ENCODE data around the gene MMP24OS. TPM values are rescaled to one million over a fixed set of nuclear protein-coding genes. Genes with fewer than 3 reads are reported as not detected.

MMP24OS gene
- total and polyA plus RNA-seq, 2 of the 4 experiments (the other 2 are of a cell fraction) = 5.9 to 64.9 TPM

DNA sequence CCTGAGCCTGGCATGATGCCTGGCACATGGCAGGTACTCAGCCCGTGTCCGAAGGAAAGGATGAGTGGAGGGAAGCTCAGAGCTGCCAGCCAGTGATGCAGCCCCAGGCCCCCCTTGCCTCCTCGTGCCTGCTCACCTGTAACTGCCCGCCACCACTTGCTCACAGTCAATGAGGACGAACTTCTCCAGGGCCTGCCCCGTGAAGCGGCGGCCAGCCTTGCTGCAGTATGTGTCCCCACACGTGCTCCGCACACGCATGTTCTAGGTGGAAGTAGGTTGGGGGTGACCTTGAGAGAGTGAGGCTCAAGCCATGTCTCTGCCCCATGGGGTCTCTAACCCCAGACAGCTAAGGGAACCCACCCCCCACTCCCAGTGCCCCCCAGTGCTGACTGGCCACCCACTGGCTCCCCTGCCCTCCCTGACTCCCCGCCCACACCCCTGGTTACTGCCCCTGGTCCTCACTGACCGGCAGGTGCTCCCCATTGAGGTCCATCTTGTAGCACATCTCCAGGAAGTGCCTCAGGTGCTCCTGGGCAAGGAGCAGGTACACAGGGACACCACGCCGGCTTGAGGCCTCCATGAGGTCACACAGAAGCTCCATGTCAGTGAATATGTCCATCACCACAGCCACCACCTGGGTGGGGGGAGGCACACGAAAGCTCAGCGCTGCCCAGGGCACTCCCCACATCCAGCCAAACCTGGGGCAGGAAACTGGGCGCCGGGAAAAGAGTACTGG, 10.6 kb upstream of the MMP24OS start:
- no peak for DNase-seq
- Histone ChIP-seq H2BK5ac (ENCODE audit: low read depth, low read length, poor library complexity, severe bottlenecking) (no peak overlapping the region), H3K23ac (ENCODE audit: low read depth, low read length) (no peak overlapping the region), H2AFZ (replicated peaks; ENCODE audit: low read length, poor library complexity) (peak overlapping the region; percentile 36), H3K9me1 (ENCODE audit: insufficient read depth, low read length) (peaks cover 9% of the 10 kb centered on the region), H3K9ac (ENCODE audit: low read depth, low read length) (no peak overlapping the region), H2AK9ac (replicated peaks; ENCODE audit: low read depth, low read length, poor library complexity) (no peak overlapping the region), H2BK120ac (ENCODE audit: low read depth, low read length) (no peak overlapping the region), H3K27me3 (ENCODE audit: control insufficient read depth, insufficient read depth, low read length) (no peaks in the 10 kb centered on the region), H3K18ac (ENCODE audit: low read depth, low read length) (no peak overlapping the region), H3K14ac (replicated peaks; ENCODE audit: low read depth, low read length) (no peak overlapping the region), H2AK5ac (ENCODE audit: low read depth, low read length) (no peak overlapping the region), H4K91ac (ENCODE audit: insufficient read depth, low read depth, low read length) (no peak overlapping the region), H3K27ac (ENCODE audit: insufficient read depth, low read length) (no peak overlapping the region), H3K36me3 (ENCODE audit: control insufficient read depth, insufficient read depth, low read length) (no peaks in the 10 kb centered on the region), H4K5ac (ENCODE audit: low read depth, low read length) (no peak overlapping the region), H4K8ac (ENCODE audit: low read depth in 2 of 2, low read length in 2 of 2) (no peak overlapping the region), H3K56ac (ENCODE audit: extremely low read depth, insufficient read depth, low read length) (no peak overlapping the region), H3K4me1 (ENCODE audit: control insufficient read depth, insufficient read depth, low read length) (peaks cover 4% of the 10 kb centered on the region), H2BK20ac (ENCODE audit: low read depth, low read length) (no peak overlapping the region), H3K79me1 (ENCODE audit: low read depth in 1 of 2, low read length in 2 of 2) (peaks cover 0 to 24% of the 10 kb centered on the region in 2 experiments; a peak in 3 of 4 replicates), H3K4ac (ENCODE audit: low read depth, low read length) (no peak overlapping the region), H2BK15ac (ENCODE audit: low read depth, low read length) (no peak overlapping the region), H3K4me2 (ENCODE audit: low read depth, low read length) (no peak overlapping the region), H3K9me3 (ENCODE audit: control insufficient read depth, insufficient read depth, low read length) (no peaks in the 10 kb centered on the region), H4K20me1 (ENCODE audit: insufficient read depth, low read length) (0 out of 2 replicates have a peak, but pooled peaks cover under 1% of the 10 kb centered on the region), H3K4me3 (ENCODE audit: insufficient read depth, low read depth, low read length) (no peak overlapping the region)
- dilution Hi-C loops (cut with HindIII; ENCODE audit: low sequenced_read_pairs, unreplicated experiment) = no loop called here
- intact Hi-C loops (cut with micrococcal nuclease) = no loop called here
- 91% methylated on average over 7 of the region's 19 CpGs; no CpG with 5 or more reads in 1 of the 2 experiments for WGBS, 2 experiments (ENCODE audit: extremely low coverage in 2 of 2, insufficient read length in 1 of 2)
- POLR2A ChIA-PET (ENCODE audit: unreplicated experiment) = no interaction called here
- ATAC-seq (ENCODE audit: low read depth) = no peak
- TF ChIP-seq NFE2L2 (IDR thresholded peaks at IDR 0.05; ENCODE audit: low read depth, low read length) (no peak), CHD1 (IDR thresholded peaks at IDR 0.05; ENCODE audit: low read depth, low read length) (no peak), CEBPB (IDR thresholded peaks at IDR 0.05; ENCODE audit: low read depth, low read length) (no peak), ELK1 (IDR thresholded peaks at IDR 0.05; ENCODE audit: borderline replicate concordance, low read depth, low read length) (no peak), RFX5 (IDR thresholded peaks at IDR 0.05; ENCODE audit: low read depth, low read length) (no peak), USF2 (IDR thresholded peaks at IDR 0.05; ENCODE audit: low read depth, low read length) (no peak), BHLHE40 (IDR thresholded peaks at IDR 0.05; ENCODE audit: low read depth, low read length) (no peak), FOS (IDR thresholded peaks at IDR 0.05; ENCODE audit: low read depth, low read length) (no peak), MAFK (IDR thresholded peaks at IDR 0.05; ENCODE audit: low read depth, low read length) (no peak), RAD21 (IDR thresholded peaks at IDR 0.05; ENCODE audit: low read length) (no peak), POLR2A (IDR thresholded peaks at IDR 0.05; ENCODE audit: low read depth, low read length) (no peak), SMC3 (IDR thresholded peaks at IDR 0.05; ENCODE audit: low read depth, low read length) (no peak), MXI1 (IDR thresholded peaks at IDR 0.05; ENCODE audit: borderline replicate concordance, low read depth, low read length) (no peak)
- TF ChIP-seq, protein P1, sequence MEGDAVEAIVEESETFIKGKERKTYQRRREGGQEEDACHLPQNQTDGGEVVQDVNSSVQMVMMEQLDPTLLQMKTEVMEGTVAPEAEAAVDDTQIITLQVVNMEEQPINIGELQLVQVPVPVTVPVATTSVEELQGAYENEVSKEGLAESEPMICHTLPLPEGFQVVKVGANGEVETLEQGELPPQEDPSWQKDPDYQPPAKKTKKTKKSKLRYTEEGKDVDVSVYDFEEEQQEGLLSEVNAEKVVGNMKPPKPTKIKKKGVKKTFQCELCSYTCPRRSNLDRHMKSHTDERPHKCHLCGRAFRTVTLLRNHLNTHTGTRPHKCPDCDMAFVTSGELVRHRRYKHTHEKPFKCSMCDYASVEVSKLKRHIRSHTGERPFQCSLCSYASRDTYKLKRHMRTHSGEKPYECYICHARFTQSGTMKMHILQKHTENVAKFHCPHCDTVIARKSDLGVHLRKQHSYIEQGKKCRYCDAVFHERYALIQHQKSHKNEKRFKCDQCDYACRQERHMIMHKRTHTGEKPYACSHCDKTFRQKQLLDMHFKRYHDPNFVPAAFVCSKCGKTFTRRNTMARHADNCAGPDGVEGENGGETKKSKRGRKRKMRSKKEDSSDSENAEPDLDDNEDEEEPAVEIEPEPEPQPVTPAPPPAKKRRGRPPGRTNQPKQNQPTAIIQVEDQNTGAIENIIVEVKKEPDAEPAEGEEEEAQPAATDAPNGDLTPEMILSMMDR (conservative IDR thresholded peaks at IDR 0.05; ENCODE audit: low read depth, low read length) = no peak
- no TSS peak for BruUV-seq (replicated peaks)
- in situ Hi-C loops (cut with MboI; ENCODE audit: low sequenced_read_pairs) = no loop called here
- CTCF ChIA-PET = no interaction called here
